HL-60 (cell line): ENCODE measurements around the gene JMJD7.

Source experiments
- GABPA ChIP-seq: IDR thresholded peaks from 2 replicates; pipeline ENCODE4 v1.6.1; 2012; ENCODE audit warnings: low read depth
- POLR2AphosphoS5 ChIP-seq: IDR thresholded peaks from 2 replicates; pipeline ENCODE4 v1.6.1; 2012; ENCODE audit warnings: low read depth
- REST ChIP-seq: IDR thresholded peaks from 2 replicates; pipeline ENCODE4 v1.6.1; 2012; ENCODE audit warnings: low read depth; ENCODE audit not compliant: insufficient replicate concordance
- SPI1 ChIP-seq: IDR thresholded peaks from 2 replicates; pipeline ENCODE4 v1.6.1; 2012; ENCODE audit warnings: low read depth, mild to moderate bottlenecking, borderline replicate concordance
- TF ChIP-seq, protein P1 (sequence below): IDR thresholded peaks from one replicate; pipeline ENCODE4 v1.5.1; 2011; ENCODE audit warnings: low read length, control low read depth, inconsistent platforms; ENCODE audit not compliant: insufficient read depth

DNA sequence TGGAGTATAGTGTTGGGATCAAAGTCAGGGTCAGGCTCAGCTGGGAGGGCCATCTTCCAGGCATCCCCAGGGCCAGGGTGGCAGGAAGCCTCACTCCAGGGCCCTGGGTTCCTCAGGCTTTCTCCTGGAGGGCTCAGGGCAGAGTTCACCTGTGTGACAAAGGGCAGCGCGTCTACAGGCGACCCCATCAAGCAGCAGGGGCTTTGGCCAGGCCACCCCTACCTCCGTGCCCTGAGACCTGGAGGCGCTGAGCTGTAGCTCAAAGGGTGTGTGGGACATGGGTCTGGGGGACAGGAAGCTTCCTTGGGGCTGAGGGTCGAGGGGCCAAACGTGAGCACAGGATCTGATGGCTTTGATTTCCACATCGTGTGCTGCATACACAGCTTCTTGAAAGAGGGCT, 53.2 kb downstream of the JMJD7 start:
- TF ChIP-seq, protein P1, sequence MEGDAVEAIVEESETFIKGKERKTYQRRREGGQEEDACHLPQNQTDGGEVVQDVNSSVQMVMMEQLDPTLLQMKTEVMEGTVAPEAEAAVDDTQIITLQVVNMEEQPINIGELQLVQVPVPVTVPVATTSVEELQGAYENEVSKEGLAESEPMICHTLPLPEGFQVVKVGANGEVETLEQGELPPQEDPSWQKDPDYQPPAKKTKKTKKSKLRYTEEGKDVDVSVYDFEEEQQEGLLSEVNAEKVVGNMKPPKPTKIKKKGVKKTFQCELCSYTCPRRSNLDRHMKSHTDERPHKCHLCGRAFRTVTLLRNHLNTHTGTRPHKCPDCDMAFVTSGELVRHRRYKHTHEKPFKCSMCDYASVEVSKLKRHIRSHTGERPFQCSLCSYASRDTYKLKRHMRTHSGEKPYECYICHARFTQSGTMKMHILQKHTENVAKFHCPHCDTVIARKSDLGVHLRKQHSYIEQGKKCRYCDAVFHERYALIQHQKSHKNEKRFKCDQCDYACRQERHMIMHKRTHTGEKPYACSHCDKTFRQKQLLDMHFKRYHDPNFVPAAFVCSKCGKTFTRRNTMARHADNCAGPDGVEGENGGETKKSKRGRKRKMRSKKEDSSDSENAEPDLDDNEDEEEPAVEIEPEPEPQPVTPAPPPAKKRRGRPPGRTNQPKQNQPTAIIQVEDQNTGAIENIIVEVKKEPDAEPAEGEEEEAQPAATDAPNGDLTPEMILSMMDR: no peak
- TF ChIP-seq POLR2AphosphoS5 (no peak), GABPA (no peak), REST (no peak), SPI1 (no peak)
